CD4-positive, alpha-beta T cell (primary cell): ENCODE results near the gene RIC8B. TPM values are rescaled to one million over a fixed set of nuclear protein-coding genes. Genes with fewer than 3 reads are reported as not detected.

Source experiments
- ATAC-seq: fragments of 200-7000 bp; cut with Tn5 transposase; one replicate; pipeline ENCODE4 v1.10.0; 2022; ENCODE audit warnings: mild to moderate bottlenecking; ENCODE audit not compliant: poor library complexity
- CTCF ChIA-PET: fragments of 350-600 bp; sonication (Branson Sonifier 250); formaldehyde crosslinking; loops from one replicate; lab custom pipeline; 2021; ENCODE audit warnings: antibody characterized with exemption, inconsistent platforms; lab: Charles Lee
- POLR2A ChIA-PET: fragments of 350-600 bp; sonication (Branson Sonifier 250); formaldehyde crosslinking; loops from one replicate; lab custom pipeline; 2021; ENCODE audit warnings: antibody characterized with exemption, inconsistent platforms; lab: Charles Lee
- DNase-seq, 14 experiments: peaks; one replicate each; pipeline ENCODE4 v3.0.0-alpha.2; 2013 to 2020; ENCODE audit warnings: mixed read lengths in 2 of 14
- H3K27ac ChIP-seq, 2 donors: one replicate each; pipeline versions ENCODE4 v1.5.1 to v1.7.0; 2013; ENCODE audit warnings: low read length in 2 of 2, low read depth in 1 of 2, mild to moderate bottlenecking in 1 of 2
- H3K27me3 ChIP-seq, 2 experiments: 1 replicate in 1 of 2; 2 replicates in 1 of 2; pipeline versions ENCODE4 v1.6.1 to v1.7.0; 2013; ENCODE audit warnings: low read length in 2 of 2, control low read depth in 1 of 2, mild to moderate bottlenecking in 1 of 2, moderate library complexity in 1 of 2; ENCODE audit not compliant: insufficient read depth in 2 of 2, control insufficient read depth in 1 of 2
- H3K36me3 ChIP-seq: one replicate; pipeline ENCODE4 v1.6.1; 2013; ENCODE audit warnings: low read length, control low read depth; ENCODE audit not compliant: insufficient read depth
- H3K4me1 ChIP-seq: one replicate; pipeline ENCODE4 v1.6.1; 2013; ENCODE audit warnings: low read length, control low read depth; ENCODE audit not compliant: insufficient read depth
- H3K4me3 ChIP-seq: one replicate; pipeline ENCODE4 v1.5.1; 2013; ENCODE audit warnings: mild to moderate bottlenecking, low read length, moderate library complexity
- H3K9me3 ChIP-seq, 2 experiments: 1 replicate in 1 of 2; 2 replicates in 1 of 2; pipeline versions ENCODE4 v1.6.1 to v1.7.0; 2013; ENCODE audit warnings: low read length in 2 of 2, mild to moderate bottlenecking in 2 of 2, control low read depth in 1 of 2, moderate library complexity in 1 of 2; ENCODE audit not compliant: control insufficient read depth in 1 of 2, insufficient read depth in 1 of 2
- H3K27ac Mint-ChIP-seq: one replicate; pipeline ENCODE4 v1.8.0; 2020; ENCODE audit warnings: mixed read lengths
- H3K27me3 Mint-ChIP-seq: one replicate; pipeline ENCODE4 v1.8.0; 2021; ENCODE audit warnings: mixed read lengths
- H3K36me3 Mint-ChIP-seq: one replicate; pipeline ENCODE4 v1.8.0; 2021; ENCODE audit warnings: low read depth, mixed read lengths
- H3K4me1 Mint-ChIP-seq: one replicate; pipeline ENCODE4 v1.8.0; 2021; ENCODE audit warnings: low read depth, mixed read lengths
- H3K4me3 Mint-ChIP-seq: one replicate; pipeline ENCODE4 v1.8.0; 2020; ENCODE audit warnings: mild to moderate bottlenecking, mixed read lengths
- H3K9me3 Mint-ChIP-seq: one replicate; pipeline ENCODE4 v1.8.0; 2020; ENCODE audit warnings: mixed read lengths
- intact Hi-C, 2 experiments: fragments of 100-400 bp; cut with DNase I in 1 of 2; cut with micrococcal nuclease in 1 of 2; formaldehyde crosslinking; loops; one replicate each; pipeline versions ENCODE4 v1.15.1 to v1.9.0; 2023 to 2025; cut with DNase I, micrococcal nuclease
- total RNA-seq, 174 experiments: library from RNA in 2 of 174; stranded (reverse) in 2 of 174; gene quantifications; one replicate each; pipeline ENCODE4 v1.2.3 and lab custom pipeline; 2021 to 2026
- TF ChIP-seq, protein P1 (sequence below): fragments of 200-600 bp; IDR thresholded peaks from one replicate; pipeline ENCODE4 v1.8.0; 2022; ENCODE audit warnings: antibody characterized with exemption, mild to moderate bottlenecking

RIC8B gene
- total RNA-seq, 2 experiments from 2014 or later, result 5.5 to 9.0 TPM

DNA sequence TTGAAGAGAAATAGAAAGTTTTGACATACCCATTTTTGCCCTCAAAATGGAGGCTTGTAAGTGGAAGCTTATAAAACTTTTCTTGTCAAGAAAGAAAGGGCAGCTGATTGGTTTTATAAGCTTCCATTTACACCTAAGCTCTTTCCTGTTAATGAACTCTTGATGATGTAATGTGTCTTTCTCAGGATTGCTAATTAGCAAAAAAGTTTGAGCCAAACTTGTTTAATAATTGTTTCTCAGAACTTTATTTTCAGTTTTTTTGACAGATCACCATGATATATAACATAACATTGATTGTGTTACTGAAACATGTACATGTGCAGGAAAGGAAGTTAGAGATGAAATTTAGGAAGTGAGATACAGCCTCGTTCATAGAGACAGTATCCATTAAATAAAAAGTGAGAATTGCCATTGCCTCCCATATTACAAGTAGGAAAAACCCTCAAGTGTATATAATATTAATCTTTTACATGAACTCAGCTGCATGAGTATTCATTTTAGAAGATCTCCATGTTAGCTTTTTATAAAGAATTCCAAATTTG is 26.8 kb downstream of the RIC8B start:
- TF ChIP-seq, protein P1, sequence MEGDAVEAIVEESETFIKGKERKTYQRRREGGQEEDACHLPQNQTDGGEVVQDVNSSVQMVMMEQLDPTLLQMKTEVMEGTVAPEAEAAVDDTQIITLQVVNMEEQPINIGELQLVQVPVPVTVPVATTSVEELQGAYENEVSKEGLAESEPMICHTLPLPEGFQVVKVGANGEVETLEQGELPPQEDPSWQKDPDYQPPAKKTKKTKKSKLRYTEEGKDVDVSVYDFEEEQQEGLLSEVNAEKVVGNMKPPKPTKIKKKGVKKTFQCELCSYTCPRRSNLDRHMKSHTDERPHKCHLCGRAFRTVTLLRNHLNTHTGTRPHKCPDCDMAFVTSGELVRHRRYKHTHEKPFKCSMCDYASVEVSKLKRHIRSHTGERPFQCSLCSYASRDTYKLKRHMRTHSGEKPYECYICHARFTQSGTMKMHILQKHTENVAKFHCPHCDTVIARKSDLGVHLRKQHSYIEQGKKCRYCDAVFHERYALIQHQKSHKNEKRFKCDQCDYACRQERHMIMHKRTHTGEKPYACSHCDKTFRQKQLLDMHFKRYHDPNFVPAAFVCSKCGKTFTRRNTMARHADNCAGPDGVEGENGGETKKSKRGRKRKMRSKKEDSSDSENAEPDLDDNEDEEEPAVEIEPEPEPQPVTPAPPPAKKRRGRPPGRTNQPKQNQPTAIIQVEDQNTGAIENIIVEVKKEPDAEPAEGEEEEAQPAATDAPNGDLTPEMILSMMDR, result no peak
- Mint-ChIP-seq H3K27ac (no peak overlapping the region), H3K9me3 (no peaks in the 10 kb centered on the region), H3K36me3 (peaks cover 28% of the 10 kb centered on the region), H3K4me3 (no peak overlapping the region), H3K27me3 (no peaks in the 10 kb centered on the region), H3K4me1 (peaks cover 4% of the 10 kb centered on the region)
- POLR2A ChIA-PET, result interaction anchor here (1.8 kb wide), 1 partner anchor 13 kb away, joined by 5 read pairs; no protein-coding TSS in a partner anchor
- intact Hi-C loops, result no loop called here
- Histone ChIP-seq H3K9me3 (no peaks in the 10 kb centered on the region), H3K27me3 (no peaks in the 10 kb centered on the region), H3K4me3 (no peak overlapping the region), H3K27ac (no peak overlapping the region), H3K36me3 (peaks cover 4% of the 10 kb centered on the region), H3K4me1 (no peaks in the 10 kb centered on the region)
- DNase-seq (no peak), ATAC-seq (no peak)
- CTCF ChIA-PET, result no interaction called here

DNA sequence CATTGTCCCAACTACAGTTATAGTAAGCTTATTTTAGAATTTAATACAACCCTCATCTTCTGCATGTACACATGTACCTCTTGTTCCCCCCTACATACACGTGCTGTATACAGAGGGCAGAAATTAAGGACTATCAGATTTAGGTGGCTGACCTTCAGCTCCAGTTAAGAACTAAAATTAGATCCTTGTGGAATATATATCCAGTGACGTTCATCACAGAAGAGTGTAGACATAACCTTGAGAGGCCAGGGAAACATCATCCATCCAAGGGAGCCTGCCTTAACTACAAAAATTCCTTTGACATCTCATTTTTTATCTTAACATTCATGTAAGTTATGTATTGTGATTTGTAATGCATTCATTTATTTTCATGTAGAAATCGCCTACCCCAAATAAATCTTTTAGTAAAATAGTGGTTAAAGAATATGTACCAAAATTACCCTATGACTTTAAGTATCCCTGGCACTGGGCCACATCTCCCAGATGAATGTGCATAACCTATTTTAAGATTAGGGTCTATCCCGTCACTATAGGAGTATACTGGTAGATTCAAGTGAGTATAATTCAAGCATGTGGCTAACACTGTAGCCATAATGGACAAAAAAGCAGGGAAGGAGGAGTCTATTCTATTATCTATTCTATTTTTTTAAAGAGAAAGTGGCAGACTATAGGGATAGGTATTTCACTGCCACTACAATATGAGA is 27.5 kb downstream of the RIC8B start:
- H3K4me3 Mint-ChIP-seq, result no peak overlapping the region

DNA sequence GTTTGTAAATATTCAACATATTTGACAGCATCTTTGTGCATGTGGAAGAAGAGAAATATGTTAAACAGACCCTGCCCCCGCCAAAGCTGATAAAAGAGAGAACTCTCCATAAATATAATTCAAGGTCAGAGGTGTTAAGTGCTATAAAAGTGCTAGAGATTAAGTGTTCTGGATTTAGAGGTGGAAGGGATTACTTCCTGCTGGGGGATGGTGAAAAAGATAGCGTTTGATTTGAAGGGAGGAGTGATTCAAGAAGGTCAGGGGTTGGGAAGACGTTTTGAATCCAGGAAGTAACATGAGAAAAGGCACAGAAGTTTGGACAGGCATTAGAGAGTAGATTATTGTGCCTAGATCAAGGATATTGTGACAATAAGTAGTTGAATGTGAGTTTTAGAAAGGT is 30.2 kb downstream of the RIC8B start:
- DNase-seq, result no peak
- TF ChIP-seq, protein P1, result no peak
- Mint-ChIP-seq H3K27me3 (no peaks in the 10 kb centered on the region), H3K4me3 (no peak overlapping the region), H3K27ac (no peak overlapping the region), H3K4me1 (peaks cover 4% of the 10 kb centered on the region), H3K9me3 (no peaks in the 10 kb centered on the region), H3K36me3 (peaks cover 37% of the 10 kb centered on the region)
- CTCF ChIA-PET, result no interaction called here
- no peak overlapping the region for H3K27ac ChIP-seq
- no peaks in the 10 kb centered on the region for H3K9me3 ChIP-seq
- peaks cover 4% of the 10 kb centered on the region for H3K36me3 ChIP-seq
- H3K27me3 ChIP-seq, result no peaks in the 10 kb centered on the region
- intact Hi-C loops, result no loop called here
- POLR2A ChIA-PET, result no interaction called here
- H3K4me1 ChIP-seq, result no peaks in the 10 kb centered on the region
- H3K4me3 ChIP-seq, result no peak overlapping the region
- ATAC-seq, result no peak

More for the DNA sequence above, 27.5 kb downstream of the RIC8B start:
- TF ChIP-seq, protein P1, result no peak
- Mint-ChIP-seq H3K27me3 (no peaks in the 10 kb centered on the region), H3K4me1 (peaks cover 4% of the 10 kb centered on the region), H3K9me3 (no peaks in the 10 kb centered on the region), H3K36me3 (peaks cover 34% of the 10 kb centered on the region), H3K27ac (no peak overlapping the region)
- ATAC-seq (no peak), DNase-seq (no peak)
- Histone ChIP-seq H3K36me3 (peaks cover 4% of the 10 kb centered on the region), H3K4me1 (no peaks in the 10 kb centered on the region), H3K4me3 (no peak overlapping the region), H3K27me3 (no peaks in the 10 kb centered on the region), H3K27ac (no peak overlapping the region), H3K9me3 (no peaks in the 10 kb centered on the region)
- intact Hi-C loops, result no loop called here
- CTCF ChIA-PET, result no interaction called here
- POLR2A ChIA-PET, result interaction anchor here (1.8 kb wide), 1 partner anchor 12 kb away, joined by 5 read pairs; no protein-coding TSS in a partner anchor
